ENCODE measurements around the gene OLFML1.

Gene OLFML1

DNA sequence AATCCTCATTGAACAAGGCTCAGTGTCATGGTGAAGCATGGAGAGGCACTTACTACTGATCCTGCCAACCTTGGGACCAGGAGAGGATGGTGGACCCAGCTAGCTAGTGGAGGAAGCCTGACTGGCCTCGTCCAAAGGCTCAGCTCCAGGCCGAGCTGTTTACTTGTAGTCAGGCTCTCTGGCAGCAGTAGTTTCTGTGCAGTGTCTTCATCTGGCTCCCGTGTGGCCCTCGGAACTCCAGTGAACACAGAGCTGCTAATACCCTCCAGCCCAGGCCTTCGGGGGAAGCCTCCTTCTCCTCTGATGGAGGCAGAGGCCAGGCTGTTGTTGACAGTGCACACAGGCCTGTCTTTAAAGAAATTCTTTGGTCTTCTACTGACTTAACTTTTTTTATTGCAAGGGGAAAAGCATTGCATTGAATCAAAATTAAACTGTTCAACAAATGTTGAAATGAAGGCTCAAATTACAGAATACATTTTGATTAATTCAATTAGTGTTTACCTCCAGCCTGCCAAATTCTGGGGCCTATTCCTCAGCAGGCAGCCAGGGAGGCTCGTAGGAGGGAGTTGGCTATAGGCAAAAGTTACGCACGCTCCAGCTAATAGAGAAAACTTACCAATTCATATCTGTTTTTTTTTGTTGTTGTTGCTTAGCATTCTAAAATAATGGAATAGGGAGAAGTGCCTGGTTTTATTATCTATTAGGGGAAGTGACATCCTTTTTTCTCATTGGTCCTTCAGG lies 47.3 kb downstream of the OLFML1 start:
- DNase-seq (ENCODE audit: low spot score), result no peak

DNA sequence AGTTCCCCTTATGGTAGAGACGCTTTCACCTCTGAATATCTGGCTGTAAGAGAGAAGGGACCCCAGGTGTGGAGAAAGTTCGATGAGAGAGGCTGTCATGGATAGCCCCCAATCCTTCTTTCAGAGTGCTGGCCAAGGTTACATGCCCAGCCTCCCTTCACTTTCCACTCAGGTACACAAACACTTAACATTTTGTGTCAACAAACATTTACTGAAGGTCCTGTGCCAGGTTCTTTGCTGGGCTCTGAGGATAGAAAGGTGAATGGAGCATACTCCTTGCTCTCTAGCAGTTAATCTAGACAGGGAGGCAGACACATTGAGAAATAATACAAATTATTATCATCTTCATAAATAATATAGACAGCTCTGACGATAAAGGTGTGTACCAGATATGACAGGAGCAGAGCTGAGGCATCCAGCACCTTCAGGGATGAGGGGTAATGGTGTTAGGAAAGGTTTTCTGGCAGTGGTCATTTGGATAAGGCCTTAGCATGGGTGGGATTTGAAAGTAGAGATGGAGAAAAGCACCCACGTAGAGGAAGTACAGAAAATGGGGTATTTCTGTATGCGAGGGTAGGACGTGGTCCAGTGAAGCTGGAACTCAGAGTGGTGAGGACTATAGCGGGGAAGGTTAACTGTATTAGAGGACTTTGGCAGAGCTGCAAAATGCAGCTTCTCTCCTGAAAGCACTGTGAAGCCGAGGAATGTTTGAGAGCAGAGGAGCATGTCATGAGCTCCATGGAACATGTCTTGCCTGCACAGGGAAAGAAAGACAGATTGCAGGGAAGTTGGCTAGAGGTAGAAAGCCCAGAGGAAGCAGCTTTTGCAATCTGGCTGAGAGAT lies 48.1 kb downstream of the OLFML1 start:
- no peak for DNase-seq (ENCODE audit: low spot score)

DNA sequence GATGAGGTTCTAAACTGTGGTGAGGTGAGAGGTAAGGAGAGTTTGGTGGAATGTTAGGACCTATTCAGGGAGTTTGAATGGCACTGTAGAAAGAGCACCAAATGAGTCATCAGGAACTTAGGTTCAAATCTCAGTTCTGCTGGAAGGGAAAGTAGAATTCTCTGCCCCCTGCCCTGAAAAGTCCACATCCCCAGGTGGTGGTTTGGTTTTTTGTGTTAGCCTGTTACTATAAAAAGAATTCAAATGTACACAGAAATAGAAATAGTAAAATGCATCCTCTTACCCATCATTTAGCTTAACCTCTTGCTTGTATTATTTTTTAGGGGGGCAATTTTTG lies 48.7 kb downstream of the OLFML1 start:
- peak; percentile 10 for DNase-seq (ENCODE audit: low spot score)

- DNase-seq (ENCODE audit: low spot score), result peak; percentile 26
Observed at GRCh38 chr11:7536100-7536499, 50.8 kb downstream of the OLFML1 start.

DNA sequence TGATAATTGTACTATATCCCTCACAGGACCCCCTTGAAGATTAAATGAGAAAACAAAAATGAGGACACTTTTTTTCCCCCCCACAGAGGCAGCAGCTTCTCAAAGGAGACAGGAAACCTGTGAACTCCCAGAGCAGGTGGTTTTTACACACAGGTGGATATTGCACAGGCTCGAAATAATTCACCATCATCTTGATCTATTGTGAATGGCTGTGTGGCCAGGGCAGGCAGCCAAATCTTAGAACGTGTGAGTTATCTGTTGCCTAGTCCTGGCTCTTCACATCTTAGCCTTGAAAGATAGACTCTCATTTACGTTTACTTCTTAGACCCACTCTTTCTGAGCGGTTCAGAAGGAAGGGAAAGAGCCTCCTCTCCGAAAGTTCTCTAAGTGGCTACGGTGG lies 52.0 kb downstream of the OLFML1 start:
- no peak for DNase-seq (ENCODE audit: low spot score)

DNA sequence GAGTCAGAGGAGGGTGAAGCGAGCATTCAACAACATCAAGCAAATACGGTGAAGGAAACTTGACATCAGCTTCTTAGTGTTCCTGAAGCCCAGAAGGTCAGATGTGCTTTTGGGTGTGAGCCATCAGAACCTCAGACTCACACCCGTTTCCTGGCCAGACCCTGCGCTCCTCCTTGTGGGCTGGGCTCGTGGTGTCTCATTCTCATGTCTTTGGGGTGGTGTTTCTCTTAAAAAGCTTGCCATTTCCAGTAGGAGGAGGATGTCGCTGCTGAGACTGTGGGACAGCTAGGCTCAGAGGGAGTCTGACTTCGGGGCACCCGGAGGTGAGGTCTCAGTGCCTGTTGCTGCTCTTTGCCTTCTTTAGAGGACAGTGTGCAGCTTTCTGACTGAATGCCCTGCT lies 52.7 kb downstream of the OLFML1 start:
- no peak for DNase-seq (ENCODE audit: low spot score)

DNA sequence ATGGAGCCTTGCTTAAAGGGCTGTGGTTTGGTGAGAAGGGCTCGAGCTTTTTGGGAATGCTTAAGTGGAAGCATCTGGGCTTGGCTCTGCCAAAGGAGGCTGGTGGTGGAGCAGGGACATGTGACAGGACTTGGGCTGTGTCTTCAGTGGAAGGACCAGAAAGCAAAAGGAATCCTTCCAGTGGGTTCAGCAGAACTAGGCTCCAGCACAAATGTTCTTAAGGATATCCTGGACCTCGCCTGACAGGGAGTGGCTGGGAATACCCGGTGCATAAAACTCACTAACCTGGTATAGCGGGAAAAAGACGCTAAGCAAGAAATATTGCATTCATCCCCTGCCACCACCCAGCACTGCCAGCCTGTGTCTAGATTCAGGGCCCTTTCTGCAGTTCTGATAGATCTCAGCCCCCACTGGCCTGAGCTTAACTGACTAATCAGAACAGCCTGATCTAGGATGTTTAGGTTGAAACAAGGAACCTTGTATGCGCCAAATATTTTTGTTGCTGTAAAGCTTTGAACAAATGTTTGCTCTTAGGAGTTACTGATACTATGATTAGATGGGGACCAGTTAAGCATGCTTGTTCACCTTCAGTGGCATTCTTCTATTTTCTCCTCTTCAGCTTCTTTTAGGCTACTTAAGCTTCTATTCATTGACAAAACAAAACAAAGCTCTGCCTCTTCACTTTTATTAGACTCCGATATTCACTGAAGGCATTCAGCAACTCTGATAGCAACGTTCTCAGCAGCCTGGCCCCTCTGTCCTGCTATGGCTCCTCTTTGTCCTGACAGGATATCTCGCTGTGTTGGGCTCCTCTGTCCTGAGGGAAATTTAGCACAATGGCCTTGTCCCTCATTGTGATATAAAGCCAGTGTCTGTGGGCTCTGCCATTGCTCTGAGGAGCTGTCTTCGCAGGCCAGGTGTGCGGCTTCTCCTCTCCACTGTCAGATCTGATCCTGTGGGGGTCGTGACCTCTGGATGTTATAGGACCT lies 53.5 kb downstream of the OLFML1 start:
- no peak for DNase-seq (ENCODE audit: low spot score)

DNA sequence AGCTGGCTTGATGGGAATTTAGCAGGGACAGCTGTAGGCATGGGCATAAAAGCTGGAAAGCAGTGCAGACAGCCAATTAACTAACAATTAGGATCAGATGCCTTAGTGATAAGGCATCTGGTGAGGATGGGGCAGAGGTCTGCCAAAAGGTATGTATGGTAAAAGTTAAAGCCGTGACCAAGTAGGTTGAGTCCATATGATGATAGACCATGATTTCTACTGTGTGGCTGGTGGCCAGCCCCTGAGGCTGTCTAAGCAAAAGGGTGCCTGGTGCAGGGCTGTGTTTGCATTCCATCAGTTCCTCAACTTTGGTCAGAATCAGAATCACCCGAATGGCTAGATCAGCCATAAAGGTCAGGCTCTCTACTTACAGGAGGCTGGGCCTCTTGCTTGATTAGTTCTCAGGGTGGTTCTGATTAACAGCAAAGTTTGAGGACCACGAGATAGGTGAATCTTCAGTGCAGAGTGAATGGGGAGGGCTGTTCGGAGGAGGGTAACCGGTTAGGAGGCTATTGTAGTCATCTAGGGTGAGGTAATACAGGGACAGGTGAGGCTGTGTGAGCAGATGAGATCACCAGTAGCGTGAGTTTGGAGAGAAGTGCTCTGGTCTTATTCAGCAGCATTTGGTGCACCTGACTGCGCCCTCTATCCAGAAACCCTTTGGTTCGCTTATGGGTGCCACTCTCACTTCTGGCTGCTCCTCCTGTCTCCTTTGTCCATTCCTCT lies 55.7 kb downstream of the OLFML1 start:
- DNase-seq (ENCODE audit: low spot score), result no peak

DNA sequence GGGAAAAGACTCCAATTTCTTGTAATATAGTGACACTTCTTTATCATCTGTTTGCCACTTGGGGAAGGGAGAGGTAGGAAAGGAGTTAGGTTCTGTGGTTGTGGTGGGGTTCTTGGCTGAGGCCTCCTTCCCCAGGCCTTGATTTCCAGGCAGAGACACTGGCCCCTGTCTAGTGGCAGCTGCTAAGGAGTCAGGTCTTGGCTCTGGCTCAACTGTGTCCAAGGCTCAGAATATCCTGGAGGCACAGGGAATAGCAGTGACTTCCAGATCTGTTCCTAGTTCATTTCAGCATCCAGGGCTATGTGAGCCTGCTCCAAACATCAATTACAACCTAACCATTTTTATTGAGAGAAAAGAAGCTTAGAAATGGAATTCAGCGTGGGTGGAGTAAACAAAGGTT lies 58.0 kb downstream of the OLFML1 start:
- no peak for DNase-seq (ENCODE audit: low spot score)

DNA sequence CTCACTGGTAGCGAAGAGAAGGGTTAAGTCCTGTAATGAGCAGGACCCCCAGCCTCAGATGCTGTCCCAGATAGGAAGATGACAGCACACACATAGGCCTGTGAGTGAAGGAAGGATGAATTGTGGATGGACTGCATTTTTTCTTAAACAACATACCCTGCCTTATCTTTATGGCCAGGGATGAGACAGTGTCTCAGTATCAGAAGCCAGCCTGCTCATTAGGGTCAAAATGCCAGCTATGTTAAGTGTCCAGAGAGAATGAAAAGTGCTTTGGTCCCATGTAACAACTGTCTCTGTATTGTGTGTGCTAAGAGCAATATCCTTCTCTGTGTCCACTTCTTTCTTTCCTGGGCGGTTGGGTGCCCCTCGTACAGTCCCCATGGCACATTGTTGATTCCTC lies 58.7 kb downstream of the OLFML1 start:
- no peak for DNase-seq (ENCODE audit: low spot score)

DNA sequence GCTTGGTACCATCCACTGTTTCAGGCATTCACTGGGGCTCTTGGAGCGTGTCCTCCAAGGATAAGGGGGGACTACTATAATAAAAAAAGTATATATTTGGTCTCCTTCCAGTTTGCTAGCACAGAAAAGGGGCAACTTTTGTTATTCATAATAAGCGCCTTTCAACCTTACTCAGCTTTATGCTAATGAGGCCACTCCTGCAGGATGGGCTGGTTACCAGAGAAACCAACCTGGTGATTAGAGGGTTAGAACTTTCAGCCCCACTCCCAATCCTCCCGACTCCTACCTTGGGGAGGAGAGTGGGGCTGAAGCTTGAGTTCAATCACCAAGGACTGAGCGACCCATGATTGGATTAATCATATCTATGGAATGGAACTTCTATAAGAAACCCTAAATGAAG lies 60.3 kb downstream of the OLFML1 start:
- no peak for DNase-seq (ENCODE audit: low spot score)

- DNase-seq (ENCODE audit: low spot score), result no peak
Observed at GRCh38 chr11:7546324-7546791, 61.1 kb downstream of the OLFML1 start.

GRCh38 chr11:7547687-7548086 lies 62.4 kb downstream of the OLFML1 start:
- no peak for DNase-seq (ENCODE audit: low spot score)

- peak; percentile 6 for DNase-seq (ENCODE audit: low spot score)
Observed at GRCh38 chr11:7548659-7549274, 63.5 kb downstream of the OLFML1 start.

DNA sequence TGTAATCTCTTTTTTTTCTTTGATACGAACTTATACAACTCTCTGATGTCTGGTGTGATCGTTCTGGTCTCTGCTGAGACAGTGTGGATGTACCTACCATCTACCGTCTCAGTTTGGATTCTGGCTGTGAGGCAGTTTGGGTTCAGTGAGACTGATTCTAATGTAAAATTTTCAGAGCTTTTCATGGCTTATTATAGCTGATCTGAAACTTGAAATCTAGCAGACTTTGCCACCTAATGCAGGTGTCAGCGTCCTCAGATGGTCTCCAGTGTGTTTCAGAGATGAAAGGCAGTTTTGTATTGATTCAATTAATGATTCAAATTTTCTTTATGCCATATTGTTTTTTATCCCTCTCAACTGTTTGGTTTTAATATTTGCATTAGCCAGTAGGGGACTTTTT lies 64.4 kb downstream of the OLFML1 start:
- DNase-seq (ENCODE audit: low spot score), result no peak

DNA sequence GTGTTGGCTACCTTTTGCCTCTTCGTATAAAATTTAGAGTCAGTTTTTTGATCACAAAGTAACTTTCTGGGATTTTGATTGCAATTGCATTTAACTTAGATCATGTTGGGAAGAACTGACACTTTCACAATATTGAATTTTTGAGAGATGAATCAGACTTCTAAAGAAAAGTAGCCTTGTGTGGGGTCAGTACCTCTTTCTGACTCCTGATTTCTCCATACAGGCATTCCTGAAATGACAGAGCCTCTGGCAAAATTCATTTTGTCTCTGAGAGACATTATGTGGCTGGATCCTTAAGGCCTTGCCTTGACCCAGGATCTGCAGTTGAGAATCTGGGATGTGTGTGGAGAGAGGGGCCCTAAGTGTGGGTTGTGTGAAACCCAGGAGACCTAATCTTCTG lies 66.3 kb downstream of the OLFML1 start:
- peak; percentile 60 for DNase-seq (ENCODE audit: low spot score)

DNA sequence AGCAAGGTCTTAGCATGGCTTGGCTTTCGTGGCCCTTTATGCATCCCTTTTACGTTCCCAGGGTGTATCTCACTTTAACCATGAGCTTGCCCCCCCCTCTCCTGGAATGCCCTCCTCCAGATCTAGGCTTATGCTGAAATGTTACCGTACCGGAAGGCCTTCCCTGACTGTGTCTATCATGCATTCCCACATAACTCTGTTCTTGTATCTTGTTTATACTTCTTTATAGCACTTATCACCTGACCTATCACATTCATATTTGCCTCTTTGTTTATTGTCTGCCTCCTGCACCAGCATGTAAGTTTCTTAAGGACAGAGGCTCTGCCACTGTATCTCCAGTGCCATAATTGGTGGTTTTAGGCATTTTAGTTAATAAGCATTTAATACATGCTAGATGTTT lies 67.4 kb downstream of the OLFML1 start:
- no peak for DNase-seq (ENCODE audit: low spot score)

- peak; percentile 36 for DNase-seq (ENCODE audit: low spot score)
Observed at GRCh38 chr11:7555052-7555699, 69.9 kb downstream of the OLFML1 start.

DNA sequence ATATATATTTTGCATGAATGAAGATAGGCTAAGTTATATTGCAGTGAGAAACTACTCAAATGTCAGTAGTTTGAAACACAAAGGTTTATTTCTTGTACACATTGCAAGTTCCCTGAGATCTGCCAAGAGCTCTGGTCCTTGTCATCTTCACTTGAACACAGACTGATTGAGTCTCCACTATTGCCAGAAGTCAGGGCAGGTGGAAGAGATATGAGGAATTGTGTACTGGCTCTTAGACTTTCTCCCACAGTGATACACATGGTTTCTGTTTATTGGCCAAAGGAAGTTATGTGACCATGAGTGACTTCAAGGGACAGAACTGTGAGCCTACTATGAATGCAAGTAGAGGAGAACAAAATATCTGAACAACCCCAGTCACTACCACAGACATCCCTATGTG lies 72.7 kb downstream of the OLFML1 start:
- DNase-seq (ENCODE audit: low spot score), result no peak

GRCh38 chr11:7559398-7560283 lies 74.3 kb downstream of the OLFML1 start:
- DNase-seq (ENCODE audit: low spot score), result no peak
